Neural progenitor cell (in vitro differentiated cells): ENCODE measurements around the gene OPTC. TPM values are rescaled to one million over a fixed set of nuclear protein-coding genes. Genes with fewer than 3 reads are reported as not detected.

Source experiments
- DNase-seq: peaks from one replicate; pipeline ENCODE4 v3.0.0-alpha.2; 2016; ENCODE audit warnings: low spot score
- H2AFZ ChIP-seq: fragments of 200-600 bp; sonication (generic); replicated peaks from 2 replicates; pipeline ENCODE4 v1.6.1; 2016; ENCODE audit warnings: antibody characterized with exemption
- H3F3A ChIP-seq: fragments of 200-600 bp; sonication (generic); 2 replicates; pipeline ENCODE4 v1.6.1; 2016; ENCODE audit warnings: antibody characterized with exemption, low read depth
- H3K27ac ChIP-seq: fragments of 200-600 bp; sonication (generic); 2 replicates; pipeline ENCODE4 v1.5.1; 2016; ENCODE audit warnings: mild to moderate bottlenecking
- H3K27me3 ChIP-seq: fragments of 200-600 bp; sonication (generic); 2 replicates; pipeline ENCODE4 v1.6.1; 2016; ENCODE audit warnings: mild to moderate bottlenecking, moderate library complexity
- H3K36me3 ChIP-seq: fragments of 200-600 bp; sonication (generic); 2 replicates; pipeline ENCODE4 v1.5.1; 2016
- H3K4me1 ChIP-seq: fragments of 200-600 bp; sonication (generic); 2 replicates; pipeline ENCODE4 v1.6.1; 2016; ENCODE audit warnings: mixed run types
- H3K4me2 ChIP-seq: fragments of 200-600 bp; sonication (generic); 2 replicates; pipeline ENCODE4 v1.6.1; 2016
- H3K4me3 ChIP-seq: fragments of 200-600 bp; sonication (generic); 2 replicates; pipeline ENCODE4 v1.5.1; 2016
- H3K79me2 ChIP-seq: fragments of 200-600 bp; sonication (generic); 2 replicates; pipeline ENCODE4 v1.6.1; 2016; ENCODE audit warnings: low read depth
- H3K9ac ChIP-seq: fragments of 200-600 bp; sonication (generic); 2 replicates; pipeline ENCODE4 v1.6.1; 2016
- H3K9me3 ChIP-seq: fragments of 200-600 bp; sonication (generic); 2 replicates; pipeline ENCODE4 v1.5.1; 2016; ENCODE audit warnings: low read depth
- H4K20me1 ChIP-seq: fragments of 200-600 bp; sonication (generic); 2 replicates; pipeline ENCODE4 v1.6.1; 2016; ENCODE audit warnings: low read depth
- H3K27ac Mint-ChIP-seq: 3 replicates; pipeline ENCODE4 v1.8.0; 2021; ENCODE audit warnings: mixed read lengths
- H3K27me3 Mint-ChIP-seq: 2 replicates; pipeline ENCODE4 v1.8.0; 2022; ENCODE audit warnings: low read depth, mild to moderate bottlenecking, inconsistent platforms, moderate library complexity, mixed read lengths; ENCODE audit not compliant: insufficient read depth
- H3K36me3 Mint-ChIP-seq: 3 replicates; pipeline ENCODE4 v1.8.0; 2021; ENCODE audit warnings: mixed read lengths
- H3K4me1 Mint-ChIP-seq: 3 replicates; pipeline ENCODE4 v1.8.0; 2021; ENCODE audit warnings: mixed read lengths
- H3K4me3 Mint-ChIP-seq: 3 replicates; pipeline ENCODE4 v1.8.0; 2021; ENCODE audit warnings: mild to moderate bottlenecking, moderate library complexity, mixed read lengths
- H3K9me3 Mint-ChIP-seq: 3 replicates; pipeline ENCODE4 v1.8.0; 2020; ENCODE audit warnings: mixed read lengths
- CTCF ChIP-seq: fragments of 200-600 bp; sonication (generic); IDR thresholded peaks from 2 replicates; pipeline ENCODE4 v1.5.1; 2017; ENCODE audit warnings: antibody characterized with exemption, mild to moderate bottlenecking
- EZH2 ChIP-seq: fragments of 200-600 bp; sonication (generic); IDR thresholded peaks from 2 replicates; pipeline ENCODE4 v1.6.1; 2017; ENCODE audit warnings: antibody characterized with exemption, mild to moderate bottlenecking, moderate library complexity
- EZH2phosphoT487 ChIP-seq: fragments of 200-600 bp; sonication (generic); IDR thresholded peaks from 2 replicates; pipeline ENCODE4 v1.6.1; 2017; ENCODE audit warnings: antibody characterized with exemption
- total RNA-seq: library from RNA; depleted of rRNA; stranded (reverse); fragments of >200 nt; gene quantifications from 2 replicates; pipeline ENCODE4 v1.2.3, GENCODE V29; 2015; ENCODE audit warnings: low replicate concordance

The OPTC gene
- total RNA-seq, 1 donor from 2014 or later, result not detected

DNA sequence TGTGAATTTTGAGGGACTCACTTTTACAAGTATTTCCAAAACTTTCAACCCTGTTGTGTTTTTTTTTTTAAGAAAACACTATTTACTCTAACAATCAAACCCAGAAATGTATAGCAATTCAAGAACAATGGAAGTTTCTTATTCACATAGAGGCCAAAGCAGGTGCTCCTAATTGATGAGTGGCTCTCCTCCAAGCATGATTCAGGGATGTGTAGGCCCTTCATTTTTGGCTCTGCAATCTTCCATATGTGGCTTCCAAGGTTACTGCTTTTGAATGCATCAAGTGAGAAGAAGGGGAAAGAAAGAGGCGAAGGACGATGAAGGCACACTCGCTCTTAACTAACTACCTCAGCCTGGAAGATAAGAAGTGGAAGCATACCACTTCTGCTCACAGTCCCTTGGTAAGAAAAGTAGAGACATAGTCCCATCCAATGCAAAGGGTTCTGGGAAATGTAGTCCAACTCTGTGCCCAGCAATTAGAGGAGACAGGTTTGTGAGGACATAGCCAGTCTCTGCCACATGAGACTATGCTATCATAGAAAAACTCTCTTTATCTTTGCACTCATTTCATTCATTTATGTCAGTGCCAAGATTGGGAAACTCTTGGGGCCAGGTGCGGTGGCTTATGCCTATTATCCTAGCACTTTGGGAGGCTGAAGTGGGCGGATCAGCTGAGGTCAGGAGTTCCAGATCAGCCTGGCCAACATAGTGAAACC, 46.0 kb downstream of the OPTC start:
- Histone ChIP-seq H3K36me3 (no peaks in the 10 kb centered on the region), H3K79me2 (no peaks in the 10 kb centered on the region), H4K20me1 (no peaks in the 10 kb centered on the region), H3K27me3 (no peaks in the 10 kb centered on the region), H3K4me3 (no peak overlapping the region), H3K4me2 (no peak overlapping the region), H2AFZ (no peak overlapping the region), H3K27ac (no peak overlapping the region), H3F3A (no peaks in the 10 kb centered on the region), H3K9ac (no peak overlapping the region), H3K4me1 (no peaks in the 10 kb centered on the region), H3K9me3 (no peaks in the 10 kb centered on the region)
- Mint-ChIP-seq H3K36me3 (no peaks in the 10 kb centered on the region), H3K9me3 (no peaks in the 10 kb centered on the region), H3K27ac (no peak overlapping the region), H3K4me3 (no peak overlapping the region), H3K4me1 (peaks cover 7% of the 10 kb centered on the region), H3K27me3 (peaks cover 5% of the 10 kb centered on the region)
- no peak for DNase-seq
- no peak for TF ChIP-seq EZH2phosphoT487
- no peak for TF ChIP-seq CTCF
- no peak for TF ChIP-seq EZH2

DNA sequence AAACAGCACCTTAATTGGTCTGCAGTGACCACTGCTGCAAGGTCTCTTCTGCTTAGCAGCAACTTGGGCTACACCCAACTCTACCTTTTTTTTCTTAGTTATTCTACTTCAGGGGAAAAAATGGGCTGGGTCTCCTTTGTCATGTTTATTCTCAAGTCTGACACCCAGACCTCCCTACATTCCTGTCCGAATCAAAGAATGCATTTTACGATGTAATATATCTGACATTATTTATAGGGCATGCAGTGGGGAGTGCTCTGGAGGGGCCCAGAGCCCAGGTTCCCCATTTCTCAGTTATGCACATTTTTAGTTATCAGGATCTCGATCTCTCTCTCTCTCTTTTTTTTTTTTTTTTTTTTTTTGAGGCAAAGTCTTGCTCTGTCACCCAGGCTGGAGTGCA, 50.5 kb downstream of the OPTC start:
- Histone ChIP-seq H2AFZ (no peak overlapping the region), H3K4me2 (no peak overlapping the region), H3K4me3 (no peak overlapping the region), H3K4me1 (peaks cover 20% of the 10 kb centered on the region), H4K20me1 (no peaks in the 10 kb centered on the region), H3K9me3 (no peaks in the 10 kb centered on the region), H3F3A (no peaks in the 10 kb centered on the region), H3K9ac (no peak overlapping the region), H3K27me3 (no peaks in the 10 kb centered on the region), H3K27ac (no peak overlapping the region), H3K79me2 (no peaks in the 10 kb centered on the region), H3K36me3 (no peaks in the 10 kb centered on the region)
- DNase-seq, result no peak
- peaks cover 20% of the 10 kb centered on the region for H3K4me1 Mint-ChIP-seq
- TF ChIP-seq EZH2phosphoT487 (no peak), EZH2 (no peak)
- no peaks in the 10 kb centered on the region for H3K9me3 Mint-ChIP-seq
- no peak overlapping the region for H3K27ac Mint-ChIP-seq
- no peak overlapping the region for H3K4me3 Mint-ChIP-seq
- no peaks in the 10 kb centered on the region for H3K27me3 Mint-ChIP-seq
- H3K36me3 Mint-ChIP-seq, result no peaks in the 10 kb centered on the region

GRCh38 chr1:203544978-203545816, 51.2 kb downstream of the OPTC start:
- H3K27ac Mint-ChIP-seq, result peak overlapping the region; percentile 15

More at GRCh38 chr1:203544978-203545816, 51.2 kb downstream of the OPTC start:
- Histone ChIP-seq H3K79me2 (no peaks in the 10 kb centered on the region), H2AFZ (no peak overlapping the region), H3K9ac (no peak overlapping the region), H4K20me1 (no peaks in the 10 kb centered on the region), H3K4me3 (no peak overlapping the region), H3F3A (no peaks in the 10 kb centered on the region), H3K4me2 (no peak overlapping the region), H3K27me3 (no peaks in the 10 kb centered on the region), H3K27ac (no peak overlapping the region), H3K36me3 (no peaks in the 10 kb centered on the region), H3K9me3 (no peaks in the 10 kb centered on the region), H3K4me1 (peaks cover 22% of the 10 kb centered on the region)
- H3K4me3 Mint-ChIP-seq, result no peak overlapping the region
- DNase-seq, result no peak
- TF ChIP-seq EZH2 (no peak), CTCF (no peak), EZH2phosphoT487 (no peak)
- no peaks in the 10 kb centered on the region for H3K9me3 Mint-ChIP-seq
- peaks cover 20% of the 10 kb centered on the region for H3K4me1 Mint-ChIP-seq
- H3K36me3 Mint-ChIP-seq, result no peaks in the 10 kb centered on the region
- no peaks in the 10 kb centered on the region for H3K27me3 Mint-ChIP-seq
